HG03139 (cell line): ENCODE results near the gene CELF2.
"Not testable (repeated sequence)": the region's sequence is repeated elsewhere in the genome, so short reads cannot be mapped to it uniquely, and the experiment has no call there.

Source experiments
- ATAC-seq: cut with Tn5 transposase; IDR thresholded peaks from one replicate; pipeline ENCODE4 v1.9.1; 2021; ENCODE audit not compliant: unreplicated experiment

Gene CELF2

GRCh38 chr10:11366889-11367288 is 349.2 kb downstream of the CELF2 start:
- not testable (repeated sequence) for ATAC-seq

GRCh38 chr10:11367505-11367904 is 349.8 kb downstream of the CELF2 start:
- ATAC-seq: no peak

DNA sequence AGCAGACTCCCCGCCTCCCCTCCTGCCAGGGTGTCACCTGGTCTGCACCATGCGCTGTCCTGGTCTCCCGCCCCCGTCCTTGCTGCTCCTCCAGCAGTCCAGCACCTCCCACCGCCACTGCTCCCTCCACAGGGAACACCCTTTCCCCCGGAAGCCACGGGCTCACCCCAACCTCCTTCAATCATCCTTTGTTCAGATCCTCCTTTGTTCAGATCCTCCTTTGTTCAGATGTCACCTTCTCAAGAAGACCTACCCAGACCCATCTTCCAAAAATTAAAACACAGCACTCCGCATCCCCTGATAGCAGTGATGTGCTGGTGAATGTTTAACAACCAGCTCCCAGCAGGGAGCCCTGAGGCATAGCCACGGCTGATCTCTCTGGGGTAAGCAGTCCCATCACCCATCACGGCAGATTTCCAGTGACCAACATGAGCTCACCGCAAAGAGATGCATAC is 356.1 kb downstream of the CELF2 start:
- ATAC-seq: no peak

DNA sequence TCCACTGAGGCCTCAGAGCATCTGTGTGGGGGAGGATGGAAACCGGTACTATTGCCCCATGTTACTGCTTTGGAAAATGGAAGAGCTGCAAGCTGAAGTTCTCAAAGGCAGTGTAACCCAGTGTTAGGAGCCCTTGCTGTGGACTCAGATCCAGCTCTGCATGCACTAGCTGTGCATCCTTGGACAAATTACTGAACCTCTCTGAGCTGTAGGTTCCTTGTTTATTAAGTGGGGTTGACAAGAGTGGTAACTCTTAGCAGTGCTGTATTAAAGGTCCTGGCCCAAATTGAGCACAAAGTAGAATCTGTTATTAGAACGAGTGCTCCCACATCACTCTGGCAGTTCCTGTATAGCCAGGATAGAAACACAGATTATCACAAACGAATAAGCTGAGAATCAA is 359.6 kb downstream of the CELF2 start:
- ATAC-seq: no peak

DNA sequence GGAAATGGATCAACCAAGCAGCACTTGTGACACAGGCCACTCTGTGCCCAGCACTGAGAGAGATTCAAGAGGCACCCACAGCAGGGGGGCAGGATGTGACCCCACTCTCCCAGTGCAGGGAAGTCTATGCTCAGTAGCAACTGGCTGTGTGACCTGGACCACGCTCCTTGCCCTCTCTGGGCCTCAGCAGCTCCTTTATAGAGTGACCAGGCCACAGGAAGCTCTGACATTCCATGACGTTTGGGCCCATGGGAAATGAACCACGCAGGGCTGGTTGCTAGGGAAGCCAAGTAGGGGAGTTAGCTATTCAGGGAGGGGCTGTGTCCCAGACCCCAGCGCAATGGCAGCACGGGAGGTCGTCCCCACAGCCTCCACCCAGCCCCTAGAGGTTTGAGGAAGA is 361.2 kb downstream of the CELF2 start:
- ATAC-seq: no peak

- ATAC-seq: no peak
These were observed 362.1 kb downstream of the CELF2 start for GRCh38 chr10:11379771-11380170.

DNA sequence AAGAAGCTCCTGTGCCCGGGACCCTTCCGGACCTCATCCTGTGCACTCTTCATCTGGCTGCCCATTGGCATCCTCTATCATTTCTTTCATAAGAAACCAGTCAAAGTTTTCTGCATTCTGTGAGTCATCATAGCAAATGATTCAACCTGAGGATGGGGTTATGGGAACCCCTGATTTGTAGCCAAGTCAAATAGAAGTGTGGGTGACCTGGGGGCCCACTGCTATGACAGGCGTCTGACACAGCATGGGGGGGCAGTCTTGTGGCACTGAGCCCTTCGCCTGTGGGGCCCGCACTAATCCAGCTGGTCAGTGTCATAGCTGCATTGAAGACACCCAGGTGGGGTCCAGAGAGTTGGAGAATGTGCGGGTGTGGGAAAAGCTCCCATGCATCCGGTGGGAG is 363.4 kb downstream of the CELF2 start:
- ATAC-seq: no peak

GRCh38 chr10:11381511-11381910 is 363.8 kb downstream of the CELF2 start:
- no peak for ATAC-seq

GRCh38 chr10:11382187-11382586 is 364.5 kb downstream of the CELF2 start:
- ATAC-seq: no peak

DNA sequence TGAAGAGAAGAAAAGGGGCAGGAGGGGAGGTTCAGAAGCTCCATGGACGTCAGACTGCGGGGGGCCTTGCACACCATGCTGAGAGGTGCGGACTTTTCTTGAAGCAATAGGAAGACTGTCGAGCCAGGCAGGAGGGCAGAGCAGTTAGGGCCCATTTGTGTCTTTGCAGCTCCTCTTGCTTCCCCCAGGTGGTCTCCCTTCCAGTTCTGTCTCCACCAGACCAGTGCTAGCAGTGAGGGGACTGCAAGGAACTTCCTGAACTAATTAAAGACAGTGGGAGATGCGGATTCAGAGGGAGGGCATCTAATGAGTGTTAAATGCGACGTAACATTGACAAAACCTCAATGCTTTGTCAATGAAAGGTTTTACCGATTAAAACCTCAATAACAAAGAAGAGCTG is 368.4 kb downstream of the CELF2 start:
- no peak for ATAC-seq
